ENCODE data around the gene FAM169A. TPM values are rescaled to one million over a fixed set of nuclear protein-coding genes. Genes with fewer than 3 reads are reported as not detected.

FAM169A gene
- total and polyA plus RNA-seq, 2 donors (not counting 3 experiments of a cell fraction or from before 2014, with no cell fraction given): 0.06 to 0.62 TPM

- Histone ChIP-seq H2AFZ (ENCODE audit: low read depth, low read length) (no peak overlapping the region), H3K9me3 (replicated peaks; ENCODE audit: control insufficient read depth, insufficient read depth, low read length) (no peaks in the 10 kb centered on the region), H3K4me1 (ENCODE audit: control insufficient read depth, extremely low read depth, insufficient read depth, low read length) (no peaks in the 10 kb centered on the region), H3K36me3 (ENCODE audit: control insufficient read depth in 2 of 2, extremely low read depth in 1 of 2, insufficient read depth in 2 of 2, low read length in 2 of 2) (no peaks in the 10 kb centered on the region), H3K4me3 (replicated peaks in 1 of 3; ENCODE audit: insufficient read depth in 1 of 3, low read depth in 1 of 3, low read length in 3 of 3) (no peak overlapping the region), H3K4me2 (ENCODE audit: insufficient read depth, low read length) (no peak overlapping the region), H3K9ac (replicated peaks; ENCODE audit: extremely low read depth, insufficient read depth, low read length) (no peak overlapping the region), H3K9me1 (replicated peaks; ENCODE audit: control insufficient read depth, extremely low read depth, insufficient read depth, low read length) (no peaks in the 10 kb centered on the region), H3K27me3 (ENCODE audit: control insufficient read depth in 2 of 2, insufficient read depth in 2 of 2, low read length in 2 of 2) (peaks cover 0 to 9% of the 10 kb centered on the region in 2 experiments), H4K20me1 (replicated peaks; ENCODE audit: control insufficient read depth, extremely low read depth, insufficient read depth, low read length) (no peaks in the 10 kb centered on the region), H3K27ac (ENCODE audit: insufficient read depth, low read depth, low read length) (no peak overlapping the region), H3K79me2 (ENCODE audit: control insufficient read depth, insufficient read depth, low read length) (no peaks in the 10 kb centered on the region)
- TF ChIP-seq MAX (IDR thresholded peaks at IDR 0.05; ENCODE audit: insufficient read depth, insufficient read length): no peak
- no peak for TF ChIP-seq JUN (IDR thresholded peaks at IDR 0.05; ENCODE audit: borderline replicate concordance, insufficient read depth, insufficient read length, low read depth)
- no peak for TF ChIP-seq CTCF (IDR thresholded peaks at IDR 0.05; ENCODE audit: extremely low read depth in 1 of 2, insufficient read depth in 1 of 2, low read depth in 1 of 2, low read length in 2 of 2)
- no peak for TF ChIP-seq EZH2 (IDR thresholded peaks at IDR 0.05; ENCODE audit: borderline replicate concordance, low read depth, low read length, severe bottlenecking)
- no peak for TF ChIP-seq GATA2 (IDR thresholded peaks at IDR 0.05; ENCODE audit: insufficient read depth, insufficient read length, low read depth, low read length)
- TF ChIP-seq MYC (IDR thresholded peaks at IDR 0.05; ENCODE audit: low read depth, low read length): no peak
- no peak for TF ChIP-seq POLR2A (IDR thresholded peaks at IDR 0.05; ENCODE audit: low read depth, low read length)
- TF ChIP-seq FOS (IDR thresholded peaks at IDR 0.05; ENCODE audit: borderline replicate concordance, insufficient read depth, low read length): no peak
- no peak for TF ChIP-seq POLR2AphosphoS5 (IDR thresholded peaks at IDR 0.05; ENCODE audit: insufficient read depth, low read depth, low read length)
- POLR2A ChIA-PET: no interaction called here
- intact Hi-C loops (cut with micrococcal nuclease): no loop called here
- DNase-seq (ENCODE audit: low read depth, low spot score) (no peak), FAIRE-seq (no peak)
- dilution Hi-C loops (cut with MboI; ENCODE audit: extremely low pct_ligation_motif_present, low sequenced_read_pairs): no loop called here
- CTCF ChIA-PET: interaction anchor here (1.0 kb wide), 1 partner anchor 13 kb away, joined by 4 read pairs; no protein-coding TSS in a partner anchor
- no TSS peak for BruUV-seq (replicated peaks)
Observed at GRCh38 chr5:74816875-74817274, 49.3 kb downstream of the FAM169A start.
